Measurements from ENCODE around the gene CCDC136.

Gene CCDC136

GRCh38 chr7:128814499-128814898 is 22.7 kb downstream of the CCDC136 start:
- DNase-seq (ENCODE audit: extremely low spot score) = no peak
- ChIA-PET POLR2A (no interaction called here), CTCF (interaction anchor here (1.5 to 1.6 kb wide), 2 partner anchors 9 to 54 kb away, joined by 3 read pairs; no protein-coding TSS in a partner anchor)
- no peak for TF ChIP-seq CTCF (IDR thresholded peaks at IDR 0.05; ENCODE audit: control extremely low read depth, extremely low read depth, low read depth, missing control alignments)

GRCh38 chr7:128815289-128815942 is 23.6 kb downstream of the CCDC136 start:
- DNase-seq (ENCODE audit: extremely low spot score) = no peak

DNA sequence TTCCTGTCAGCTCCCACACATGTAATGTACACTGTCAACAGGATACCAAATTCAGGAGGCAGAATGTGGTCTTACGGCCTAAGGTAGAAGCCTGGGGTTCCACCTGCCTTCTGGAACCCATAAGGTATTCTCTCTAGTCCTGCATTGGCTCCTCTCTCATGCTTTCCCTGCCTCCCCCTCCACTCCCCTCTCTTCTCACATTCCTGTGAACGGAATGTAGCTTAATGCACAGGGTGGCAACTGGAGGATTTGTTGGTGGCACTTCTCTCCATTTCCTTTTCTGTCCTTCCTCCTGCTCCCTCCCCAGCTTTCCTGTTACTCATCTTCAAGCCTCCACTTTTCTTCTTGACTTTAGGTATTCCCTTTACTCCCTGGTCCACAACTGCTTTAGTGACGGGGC is 26.9 kb downstream of the CCDC136 start:
- POLR2A ChIA-PET = no interaction called here
- CTCF ChIA-PET = interaction anchor here (1.0 to 1.4 kb wide), 7 partner anchors 9 to 65 kb away, joined by 3 to 4 read pairs (median 3); no protein-coding TSS in a partner anchor
- no peak for TF ChIP-seq CTCF (IDR thresholded peaks at IDR 0.05; ENCODE audit: control extremely low read depth, extremely low read depth, low read depth, missing control alignments)
- DNase-seq (ENCODE audit: extremely low spot score) = no peak

More at GRCh38 chr7:128815289-128815942, 23.6 kb downstream of the CCDC136 start:
- POLR2A ChIA-PET = no interaction called here
- CTCF ChIA-PET = interaction anchor here (1.5 to 1.6 kb wide), 2 partner anchors 8 to 53 kb away, joined by 3 read pairs; no protein-coding TSS in a partner anchor
- no peak for TF ChIP-seq CTCF (IDR thresholded peaks at IDR 0.05; ENCODE audit: control extremely low read depth, extremely low read depth, low read depth, missing control alignments)

DNA sequence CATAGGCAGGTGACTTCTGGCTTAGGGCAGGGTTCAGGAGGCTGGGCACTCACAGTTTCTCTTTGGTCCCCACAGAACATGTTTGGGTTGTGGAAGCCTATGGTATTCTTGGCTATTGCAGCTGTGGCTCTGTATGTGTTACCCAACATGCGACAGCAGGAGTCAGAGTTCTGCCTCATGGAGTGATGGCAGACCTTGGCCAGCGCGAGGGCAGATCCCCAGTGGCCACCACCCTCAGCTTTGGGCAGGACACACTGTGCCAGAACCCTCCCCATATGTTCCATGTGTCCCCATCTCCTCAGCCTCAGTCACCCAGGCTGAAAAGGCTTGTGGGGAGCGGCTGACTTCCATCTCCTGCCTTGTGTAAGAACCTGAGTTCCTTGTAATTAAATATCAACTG is 30.0 kb downstream of the CCDC136 start:
- TF ChIP-seq CTCF (IDR thresholded peaks at IDR 0.05; ENCODE audit: control extremely low read depth, extremely low read depth, low read depth, missing control alignments) = no peak
- ChIA-PET POLR2A (no interaction called here), CTCF (interaction anchor here (1.0 to 2.6 kb wide), 2 partner anchors 10 to 15 kb away, joined by 4 to 7 read pairs; no protein-coding TSS in a partner anchor)

GRCh38 chr7:128826512-128826911 is 34.7 kb downstream of the CCDC136 start:
- no peak for TF ChIP-seq CTCF (IDR thresholded peaks at IDR 0.05; ENCODE audit: control extremely low read depth, extremely low read depth, low read depth, missing control alignments)
- CTCF ChIA-PET = interaction anchor here (4.4 kb wide), 1 partner anchor 16 kb away, joined by 18 read pairs; no protein-coding TSS in a partner anchor
- POLR2A ChIA-PET = no interaction called here
- DNase-seq (ENCODE audit: extremely low spot score) = no peak

More for the DNA sequence above, 30.0 kb downstream of the CCDC136 start:
- no peak for DNase-seq (ENCODE audit: extremely low spot score)

DNA sequence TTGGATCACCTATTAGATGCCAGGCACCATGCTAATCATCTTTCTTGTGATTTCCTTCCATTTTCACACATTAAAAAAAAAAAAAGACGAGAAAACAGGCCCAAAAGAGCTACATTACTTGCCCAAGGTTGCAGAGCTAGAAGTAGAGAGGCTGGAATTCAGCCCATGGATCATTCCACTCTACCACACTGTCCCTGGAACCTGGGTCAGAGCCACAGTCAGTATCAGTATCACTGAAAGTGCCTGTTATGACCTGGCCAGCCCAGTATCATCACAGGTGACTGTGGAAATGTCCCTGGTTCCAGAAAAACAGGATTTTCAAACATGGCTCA is 35.1 kb downstream of the CCDC136 start:
- DNase-seq (ENCODE audit: extremely low spot score) = no peak
- ChIA-PET POLR2A (no interaction called here), CTCF (interaction anchor here (0.9 to 4.4 kb wide), 2 partner anchors 15 to 400 kb away, joined by 3 to 18 read pairs; no protein-coding TSS in a partner anchor)
- no peak for TF ChIP-seq CTCF (IDR thresholded peaks at IDR 0.05; ENCODE audit: control extremely low read depth, extremely low read depth, low read depth, missing control alignments)

Data from GM10248 (cell line).